Cardiac fibroblast (primary cell): ENCODE measurements around the gene ACSF3.
"Not testable (repeated sequence)": the region's sequence is repeated elsewhere in the genome, so short reads cannot be mapped to it uniquely, and the experiment has no call there.

Source experiments
- DNase-seq, 2 donors: peaks; one replicate each; pipeline versions ENCODE4 v3.0.0 to v3.0.0-alpha.2; 2010; ENCODE audit warnings: low read depth in 2 of 2
- H3K4me3 ChIP-seq, 2 donors: replicated peaks in 1 of 2; 1 replicate in 1 of 2; 2 replicates in 1 of 2; pipeline ENCODE4 v1.5.1; 2011; ENCODE audit warnings: low read depth in 2 of 2, low read length in 2 of 2, mild to moderate bottlenecking in 2 of 2, moderate library complexity in 1 of 2
- CTCF ChIP-seq: IDR thresholded peaks from one replicate; pipeline ENCODE4 v1.5.1; 2011; ENCODE audit warnings: low read depth, mild to moderate bottlenecking, low read length, inconsistent platforms

The ACSF3 gene

GRCh38 chr16:89072548-89073130, 21.0 kb upstream of the ACSF3 start:
- H3K4me3 ChIP-seq, result no peak overlapping the region
- TF ChIP-seq CTCF, result no peak
- DNase-seq, result no peak

DNA sequence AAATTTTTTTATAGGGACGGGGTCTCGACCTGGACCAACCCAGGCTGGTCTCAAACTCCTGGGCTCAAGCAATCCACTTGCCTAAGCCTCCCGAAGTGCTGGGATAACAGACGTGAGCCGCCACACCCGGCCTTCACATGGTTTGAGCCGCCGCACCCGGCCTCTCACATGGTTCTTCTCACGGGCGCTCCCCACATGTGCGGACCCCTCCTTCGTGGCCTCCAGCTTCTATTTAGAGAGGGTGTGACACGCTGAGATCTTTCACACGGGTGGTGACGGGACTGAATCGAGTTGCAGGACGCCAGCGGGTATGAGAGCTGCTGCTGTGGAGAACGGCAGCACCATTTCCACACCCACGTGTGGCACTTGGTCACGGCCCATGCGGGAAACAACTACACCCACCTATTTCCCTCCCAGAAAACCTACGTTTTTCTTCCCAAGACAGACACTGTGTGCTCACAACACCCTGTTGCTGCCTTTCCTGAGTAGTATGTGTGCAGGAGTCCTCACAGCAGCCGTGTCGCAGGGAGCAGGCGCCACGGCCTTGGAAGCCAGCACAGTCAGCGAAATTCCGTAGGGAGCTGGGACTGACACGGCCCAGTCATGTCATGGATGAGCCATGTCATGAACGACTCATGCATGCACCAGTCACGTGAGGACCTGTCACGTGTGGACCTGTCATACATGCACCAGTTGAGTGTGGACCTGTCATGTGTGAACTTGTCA, 20.1 kb upstream of the ACSF3 start:
- TF ChIP-seq CTCF, result no peak
- H3K4me3 ChIP-seq, result no peak overlapping the region
- DNase-seq, result no peak

DNA sequence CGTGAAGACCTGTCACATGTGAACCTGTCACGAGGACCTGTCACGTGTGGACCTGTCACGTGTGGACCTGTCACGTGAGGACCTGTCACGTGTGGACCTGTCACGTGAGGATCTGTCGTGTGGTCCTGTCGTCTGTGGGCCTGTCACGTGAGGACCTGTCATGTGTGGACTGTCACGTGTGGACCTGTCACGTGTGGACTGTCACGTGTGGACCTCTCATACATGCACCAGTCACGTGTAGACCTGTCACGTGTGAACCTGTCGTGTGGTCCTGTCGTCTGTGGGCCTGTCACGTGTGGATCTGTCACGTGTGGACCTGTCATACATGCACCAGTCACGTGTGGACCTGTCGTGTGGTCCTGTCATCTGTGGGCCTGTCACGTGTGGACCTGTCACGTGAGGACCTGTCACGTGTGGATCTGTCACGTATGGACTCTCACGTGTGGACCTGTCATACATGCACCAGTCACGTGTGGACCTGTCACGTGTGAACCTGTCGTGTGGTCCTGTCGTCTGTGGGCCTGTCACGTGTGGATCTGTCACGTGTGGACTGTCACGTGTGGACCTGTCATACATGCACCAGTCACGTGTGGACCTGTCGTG, 19.5 kb upstream of the ACSF3 start:
- H3K4me3 ChIP-seq, result not testable (repeated sequence)

GRCh38 chr16:89074803-89075688, 18.6 kb upstream of the ACSF3 start:
- no peak for TF ChIP-seq CTCF
- DNase-seq, result no peak
- no peak overlapping the region for H3K4me3 ChIP-seq

More for the DNA sequence above, 19.5 kb upstream of the ACSF3 start:
- DNase-seq, result not testable (repeated sequence)

GRCh38 chr16:89076159-89076558, 17.5 kb upstream of the ACSF3 start:
- DNase-seq, result no peak
- no peak overlapping the region for H3K4me3 ChIP-seq
- TF ChIP-seq CTCF, result no peak

DNA sequence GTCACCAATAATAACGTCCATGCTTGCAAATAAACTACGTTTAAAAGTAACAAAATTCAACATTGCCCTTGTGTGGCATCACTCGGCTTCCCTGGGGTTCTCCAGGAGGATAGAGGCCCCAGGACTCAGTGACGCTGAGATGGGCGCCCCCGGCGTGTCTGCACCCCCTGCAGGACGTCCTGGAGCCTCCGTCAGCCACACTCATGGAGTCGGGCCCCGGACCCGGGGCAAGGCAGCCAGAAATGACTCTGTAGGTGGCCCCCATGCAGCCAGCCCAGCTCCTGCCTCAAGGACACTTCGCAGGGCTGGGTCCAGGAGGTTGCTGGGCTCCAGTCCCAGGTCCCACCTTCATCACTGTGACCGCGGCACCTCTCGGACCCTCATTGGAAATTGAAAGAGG, 16.6 kb upstream of the ACSF3 start:
- DNase-seq, result no peak
- no peak overlapping the region for H3K4me3 ChIP-seq
- no peak for TF ChIP-seq CTCF

- no peak for TF ChIP-seq CTCF
- no peak overlapping the region for H3K4me3 ChIP-seq
- DNase-seq, result no peak
Observed at GRCh38 chr16:89078172-89078571, 15.5 kb upstream of the ACSF3 start.
